ENCODE results near the gene TNK2.
"Not testable (repeated sequence)": the region's sequence is repeated elsewhere in the genome, so short reads cannot be mapped to it uniquely, and the experiment has no call there.

Gene TNK2

GRCh38 chr3:195821403-195822130, 86.8 kb downstream of the TNK2 start:
- DNase-seq (ENCODE audit: low read depth, low spot score), result no peak

- no peak for DNase-seq (ENCODE audit: low read depth, low spot score)
Observed at GRCh38 chr3:195820901-195821300, 87.5 kb downstream of the TNK2 start.

- DNase-seq (ENCODE audit: low read depth, low spot score), result no peak
Observed at GRCh38 chr3:195820186-195820585, 88.2 kb downstream of the TNK2 start.

GRCh38 chr3:195818301-195818700, 90.0 kb downstream of the TNK2 start:
- no peak for DNase-seq (ENCODE audit: low read depth, low spot score)

GRCh38 chr3:195817578-195818135, 90.7 kb downstream of the TNK2 start:
- DNase-seq (ENCODE audit: low read depth, low spot score), result no peak

- not testable (repeated sequence) for DNase-seq (ENCODE audit: low read depth, low spot score)
Observed at GRCh38 chr3:195816276-195816913, 92.0 kb downstream of the TNK2 start.

- no peak for DNase-seq (ENCODE audit: low read depth, low spot score)
Observed at GRCh38 chr3:195815169-195815771, 93.1 kb downstream of the TNK2 start.

- DNase-seq (ENCODE audit: low read depth, low spot score), result no peak
Observed at GRCh38 chr3:195813916-195814640, 94.3 kb downstream of the TNK2 start.
